Nucleus accumbens (tissue), 56 donors: ENCODE results near the gene ZNF41.
"Not testable (repeated sequence)": the region's sequence is repeated elsewhere in the genome, so short reads cannot be mapped to it uniquely, and the experiment has no call there.

ENCODE experiments used
- DNase-seq, 56 donors: peaks; one replicate each; lab custom pipeline; 2025; lab: John Stamatoyannopoulos, UW

ZNF41 gene

GRCh38 chrX:47482512-47483305 is at the start of gene ZNF41:
Gene ZNF41, minus strand, starts transcription at chrX:47483222. Its CDS starts 15,741 bp downstream, at chrX:47467481.
- peak in 54 of 56 donors; percentile 15 to 80 (median 62) for DNase-seq

- no peak for DNase-seq
Observed at GRCh38 chrX:47530049-47530448, 47.0 kb upstream of the ZNF41 start.

GRCh38 chrX:47529548-47529947 is 46.5 kb upstream of the ZNF41 start:
- DNase-seq: no peak

DNA sequence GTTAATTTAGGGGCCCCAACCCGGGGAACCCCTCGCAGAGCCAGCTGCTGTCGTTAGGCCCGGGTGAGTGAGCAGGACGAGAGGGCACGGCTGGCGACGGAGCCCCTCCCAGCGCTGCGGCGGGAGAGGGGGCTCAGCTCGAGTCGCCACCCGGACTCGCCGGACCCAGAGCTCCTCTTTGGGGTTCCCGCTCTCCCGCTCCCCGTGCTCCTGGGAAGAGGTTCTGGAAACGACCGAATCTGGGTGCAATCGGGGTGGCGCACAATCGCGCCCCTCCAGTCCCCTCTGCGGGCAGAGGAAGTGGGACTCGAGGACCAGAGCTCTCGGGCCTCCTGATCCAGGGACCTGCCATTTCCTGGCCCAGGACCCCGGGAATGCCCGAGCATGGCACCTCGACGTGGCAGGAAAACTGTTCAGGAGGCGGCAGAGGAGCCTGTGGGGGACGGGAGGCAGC is 40.7 kb upstream of the ZNF41 start:
- peak in 1 of 56 donors; percentile 30 for DNase-seq

DNA sequence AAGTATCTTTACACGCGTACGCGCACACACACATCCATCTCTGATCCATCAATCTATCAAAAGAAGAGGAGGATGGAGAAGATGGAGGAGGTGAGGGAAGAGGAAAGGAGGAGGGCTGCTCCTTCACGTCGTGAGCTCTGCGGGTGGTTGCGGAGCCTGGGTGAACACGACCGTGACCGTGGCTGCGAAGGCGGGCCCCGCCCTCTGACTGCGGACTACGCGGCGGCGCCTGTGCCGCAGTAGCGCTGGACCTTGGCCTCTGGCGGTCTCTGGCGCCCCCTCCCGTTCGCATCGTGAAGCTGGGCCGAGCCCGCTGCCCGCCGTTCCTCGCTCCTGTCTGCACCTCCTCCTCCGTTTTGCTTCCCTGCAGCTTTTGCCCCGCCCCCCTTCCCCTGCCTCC is 40.3 kb upstream of the ZNF41 start:
- peak in 53 of 56 donors; percentile 3 to 88 (median 62) for DNase-seq

DNA sequence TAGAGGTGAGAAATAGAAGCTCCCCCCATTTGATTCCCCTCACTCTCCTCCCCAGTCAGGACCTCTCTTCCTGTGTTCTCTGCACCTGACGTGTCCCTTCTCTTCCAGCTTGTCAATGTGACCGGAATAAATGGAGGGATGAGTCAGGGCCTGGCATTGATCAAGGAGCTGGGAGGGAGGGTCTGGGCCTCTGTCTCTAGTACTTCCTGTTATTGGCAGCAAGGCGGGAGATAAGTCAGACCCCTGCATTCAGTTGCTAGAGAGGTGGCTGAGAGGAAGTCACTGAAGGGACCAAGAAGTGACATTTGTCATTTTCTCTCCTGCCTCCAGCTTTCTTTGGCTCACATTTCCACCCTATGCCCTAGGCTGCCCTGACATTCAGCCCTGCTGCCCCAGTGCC is 35.1 kb upstream of the ZNF41 start:
- DNase-seq: no peak

DNA sequence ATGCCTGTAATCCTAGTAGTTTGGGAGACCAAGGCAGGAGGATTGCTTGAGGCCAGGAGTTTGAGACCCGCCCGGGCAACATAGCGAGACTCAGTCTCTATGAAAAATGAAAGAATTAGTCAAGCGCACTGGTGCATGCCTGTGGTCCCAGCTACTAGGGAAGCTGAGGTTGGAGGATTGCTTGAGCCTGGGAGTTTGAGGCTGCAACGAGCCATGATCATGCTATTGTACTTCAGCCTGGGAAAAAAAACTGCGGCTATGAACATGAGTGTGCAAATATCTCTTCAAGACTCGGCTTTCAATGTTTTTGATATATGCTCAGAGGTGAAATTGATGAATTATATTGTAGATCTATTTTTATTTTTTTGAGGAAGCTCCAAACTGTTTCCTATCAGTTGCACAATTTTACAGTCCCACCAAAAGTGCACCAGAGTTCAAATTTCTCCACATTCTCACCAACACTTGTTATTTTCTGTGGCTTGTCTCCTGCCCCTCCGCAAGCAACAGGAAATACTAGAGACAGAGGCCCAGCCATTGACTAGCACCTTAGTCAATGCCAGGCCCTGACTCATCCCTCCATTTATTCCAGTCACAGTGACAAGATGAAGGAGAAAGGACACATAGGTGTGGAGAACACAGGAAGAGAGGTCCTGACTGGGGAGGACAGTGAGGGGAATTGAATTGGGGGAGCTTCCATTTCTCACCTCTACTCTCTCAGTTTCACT is 33.1 kb upstream of the ZNF41 start:
- DNase-seq: no peak

- DNase-seq: no peak
Observed at GRCh38 chrX:47514533-47515235, 31.7 kb upstream of the ZNF41 start.

DNA sequence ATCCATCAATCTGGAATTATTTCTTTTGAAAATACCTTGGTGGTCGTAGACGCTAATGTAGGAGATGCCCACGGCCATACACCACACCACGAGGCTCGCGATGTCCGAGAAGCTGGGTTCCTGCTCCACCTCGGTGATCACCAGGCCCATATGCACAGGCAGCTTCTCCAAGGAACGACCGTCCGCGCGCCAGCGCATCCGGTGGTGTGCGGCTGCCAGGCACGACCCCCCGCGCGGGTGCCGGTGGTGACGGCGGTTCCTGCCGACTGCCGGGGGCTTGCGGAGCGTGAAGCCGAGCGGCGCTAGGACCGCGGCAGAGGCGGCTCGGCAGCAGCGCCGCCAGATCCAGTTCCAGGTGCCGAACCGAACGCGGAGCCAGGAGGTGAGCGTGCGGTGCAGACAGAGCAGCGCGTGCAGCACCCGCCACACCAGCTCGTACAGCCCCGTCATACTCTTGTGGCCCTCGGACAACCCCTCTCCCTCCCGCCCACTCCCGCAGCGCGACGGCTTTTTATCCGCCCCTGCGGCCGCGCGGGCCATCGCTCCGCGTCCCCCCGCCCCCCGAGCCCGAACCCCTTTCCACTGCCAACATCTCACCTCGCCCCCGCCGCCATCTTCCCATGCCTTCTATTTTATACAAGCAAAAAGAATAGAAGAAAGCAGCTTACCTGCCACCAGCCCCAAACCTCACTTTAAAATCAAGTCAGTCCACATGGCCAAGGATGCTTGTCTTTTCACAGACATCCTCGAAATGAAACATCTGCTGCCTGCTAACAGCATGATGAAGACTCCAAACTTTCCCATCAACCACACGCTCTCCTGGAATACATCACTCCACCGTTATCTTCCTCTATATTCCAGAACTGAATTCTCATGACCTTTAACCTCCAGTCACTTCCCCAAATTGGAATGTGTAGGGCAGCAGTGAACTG is 30.3 kb upstream of the ZNF41 start:
- DNase-seq: peak in 10 of 56 donors; percentile 0 to 29 (median 6)

DNA sequence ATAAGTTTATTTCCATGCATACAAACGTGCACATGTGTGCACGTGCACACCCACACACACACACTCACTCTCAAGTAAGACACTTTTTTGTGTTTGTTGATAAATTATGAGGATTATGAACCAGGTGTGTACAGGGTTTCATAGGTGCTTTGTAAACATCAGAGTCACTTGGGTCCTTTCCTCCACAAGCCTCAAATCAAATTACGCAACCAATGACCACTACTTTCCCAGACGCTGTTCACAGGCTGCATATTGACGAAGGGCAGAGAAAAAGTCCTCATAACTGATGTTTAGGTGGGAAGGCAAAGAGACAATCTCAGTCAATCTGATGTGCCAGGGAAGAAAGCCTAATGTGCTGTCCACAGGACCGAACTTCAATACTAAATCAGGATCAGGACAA is 29.4 kb upstream of the ZNF41 start:
- DNase-seq: not testable (repeated sequence)

- no peak for DNase-seq
Observed at GRCh38 chrX:47507153-47507867, 24.3 kb upstream of the ZNF41 start.

GRCh38 chrX:47503151-47503550 is 20.1 kb upstream of the ZNF41 start:
- DNase-seq: peak in 3 of 56 donors; percentile 1 to 4 (median 3)

- peak in 25 of 56 donors; percentile 0 to 57 (median 8) for DNase-seq
Observed at GRCh38 chrX:47502316-47503125, 19.5 kb upstream of the ZNF41 start.

- DNase-seq: no peak
Observed at GRCh38 chrX:47501226-47502074, 18.4 kb upstream of the ZNF41 start.

- DNase-seq: no peak
Observed at GRCh38 chrX:47500554-47500953, 17.5 kb upstream of the ZNF41 start.

GRCh38 chrX:47499293-47499692 is 16.3 kb upstream of the ZNF41 start:
- no peak for DNase-seq

- DNase-seq: no peak
Observed at GRCh38 chrX:47498411-47498810, 15.4 kb upstream of the ZNF41 start.
